GM19240 (cell line): ENCODE results near the gene ERVW-1.
"Not testable (repeated sequence)": the region's sequence is repeated elsewhere in the genome, so short reads cannot be mapped to it uniquely, and the experiment has no call there.

Experiments used
- DNase-seq: peaks from one replicate; pipeline ENCODE4 v3.0.0; 2011; ENCODE audit warnings: low spot score; ENCODE audit not compliant: insufficient read length

ERVW-1 gene

DNA sequence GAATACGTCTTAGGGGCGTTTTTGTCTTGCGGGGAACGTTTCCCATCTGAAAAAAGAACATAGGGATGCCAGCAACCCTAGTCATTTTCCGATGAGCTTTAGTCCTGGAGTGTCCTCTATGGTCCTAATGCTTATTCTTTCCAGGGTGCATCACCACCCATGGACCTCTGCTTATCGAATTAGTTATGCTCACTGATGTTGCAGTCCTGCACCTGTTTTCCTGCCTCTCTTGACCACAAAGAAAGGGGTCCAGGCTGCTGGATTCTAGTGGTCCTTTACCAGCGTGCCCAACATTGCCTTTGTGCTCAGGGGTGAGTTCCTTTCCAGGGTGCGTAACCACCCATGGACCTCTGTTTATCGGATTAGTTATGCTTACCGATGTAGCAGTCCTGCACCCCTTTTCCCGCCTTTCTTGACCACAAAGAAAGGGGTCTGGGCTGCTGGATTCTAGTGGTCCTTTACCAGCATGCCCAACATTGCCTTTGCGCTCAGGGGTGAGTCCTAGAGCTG lies 2.4 kb downstream of the ERVW-1 start:
- not testable (repeated sequence) for DNase-seq

- DNase-seq, result not testable (repeated sequence)
Measured at GRCh38 chr7:92473989-92474388, 3.8 kb downstream of the ERVW-1 start.

- DNase-seq, result not testable (repeated sequence)
Measured at GRCh38 chr7:92468589-92468988, 9.2 kb downstream of the ERVW-1 start.

DNA sequence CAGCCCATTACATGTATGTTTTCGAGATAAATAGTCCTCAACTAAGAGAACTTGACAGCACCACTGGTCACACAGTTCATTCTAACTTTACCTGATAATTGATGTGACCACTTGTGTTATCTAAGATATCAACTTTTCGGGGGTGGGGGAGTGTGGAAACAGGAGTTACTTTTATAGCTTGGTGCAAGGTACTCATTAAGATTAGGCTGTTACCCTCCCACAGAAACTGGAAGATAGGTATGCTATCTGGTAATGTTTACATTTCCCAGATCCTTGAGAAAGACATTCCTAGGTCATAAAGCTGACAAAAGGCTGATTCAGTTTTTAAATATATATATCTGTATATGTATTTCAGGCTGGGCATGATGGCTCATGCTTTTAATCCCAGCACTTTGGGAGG lies 11.1 kb downstream of the ERVW-1 start:
- DNase-seq, result no peak

GRCh38 chr7:92464515-92464914 lies 13.2 kb downstream of the ERVW-1 start:
- DNase-seq, result no peak

- DNase-seq, result no peak
Measured at GRCh38 chr7:92462560-92462959, 15.2 kb downstream of the ERVW-1 start.

GRCh38 chr7:92461027-92462003 lies 16.4 kb downstream of the ERVW-1 start:
- DNase-seq, result peak; percentile 54

GRCh38 chr7:92460510-92460909 lies 17.2 kb downstream of the ERVW-1 start:
- no peak for DNase-seq

GRCh38 chr7:92460109-92460508 lies 17.6 kb downstream of the ERVW-1 start:
- no peak for DNase-seq

- DNase-seq, result no peak
Measured at GRCh38 chr7:92456236-92456635, 21.5 kb downstream of the ERVW-1 start.

- DNase-seq, result no peak
Measured at GRCh38 chr7:92451645-92452044, 26.1 kb downstream of the ERVW-1 start.

DNA sequence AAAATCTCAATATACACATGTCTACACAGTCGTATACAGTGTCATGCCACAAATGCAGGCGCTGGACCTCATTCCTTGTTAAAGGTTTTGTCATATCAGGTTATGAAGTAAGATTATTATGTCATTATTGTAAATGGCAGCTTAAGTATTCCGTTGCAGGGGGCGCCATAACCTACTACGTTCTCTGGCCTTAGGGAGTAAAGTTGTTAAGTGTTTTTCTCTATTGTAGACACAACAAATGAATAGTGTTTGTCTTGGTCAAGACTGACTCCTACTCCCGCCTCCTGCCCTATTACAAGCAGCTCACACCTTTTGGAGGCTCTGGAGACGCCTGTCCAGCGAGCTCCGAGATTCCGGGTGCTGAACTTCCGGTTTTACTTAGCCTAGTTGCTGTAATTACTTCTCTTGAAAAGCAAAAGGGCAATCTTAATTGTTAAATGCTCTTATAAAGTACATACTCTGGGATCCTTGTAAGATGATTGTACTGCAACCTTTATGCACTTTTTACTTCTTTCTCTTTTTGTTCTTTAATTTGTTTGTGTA lies 29.5 kb downstream of the ERVW-1 start:
- DNase-seq, result peak; percentile 36

- peak; percentile 63 for DNase-seq
Measured at GRCh38 chr7:92447345-92448204, 30.2 kb downstream of the ERVW-1 start, which contains the start of gene GATAD1. TSS of gene GATAD1 (plus strand) at chr7:92447482. CDS start at chr7:92447730, 248 bp downstream.

GRCh38 chr7:92446869-92447344 lies 30.8 kb downstream of the ERVW-1 start:
- DNase-seq, result no peak

DNA sequence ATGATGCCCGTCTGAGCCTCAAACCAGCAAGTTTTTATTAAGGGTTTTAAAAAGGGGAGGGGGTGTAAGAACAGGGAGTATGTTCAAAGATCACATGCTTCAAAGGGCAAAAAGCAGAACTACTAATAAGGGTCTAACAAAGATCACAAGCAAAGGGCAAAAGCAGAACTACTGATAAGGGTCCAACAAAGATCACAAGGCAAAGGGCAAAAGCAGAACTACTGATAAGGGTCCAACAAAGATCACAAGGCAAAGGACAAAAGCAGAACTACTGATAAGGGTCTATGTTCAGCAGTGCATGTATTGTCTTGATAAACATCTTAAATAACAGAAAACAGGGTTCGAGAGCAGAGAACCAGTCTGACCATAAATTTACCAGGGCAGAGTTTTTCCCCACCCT lies 35.0 kb downstream of the ERVW-1 start:
- not testable (repeated sequence) for DNase-seq

DNA sequence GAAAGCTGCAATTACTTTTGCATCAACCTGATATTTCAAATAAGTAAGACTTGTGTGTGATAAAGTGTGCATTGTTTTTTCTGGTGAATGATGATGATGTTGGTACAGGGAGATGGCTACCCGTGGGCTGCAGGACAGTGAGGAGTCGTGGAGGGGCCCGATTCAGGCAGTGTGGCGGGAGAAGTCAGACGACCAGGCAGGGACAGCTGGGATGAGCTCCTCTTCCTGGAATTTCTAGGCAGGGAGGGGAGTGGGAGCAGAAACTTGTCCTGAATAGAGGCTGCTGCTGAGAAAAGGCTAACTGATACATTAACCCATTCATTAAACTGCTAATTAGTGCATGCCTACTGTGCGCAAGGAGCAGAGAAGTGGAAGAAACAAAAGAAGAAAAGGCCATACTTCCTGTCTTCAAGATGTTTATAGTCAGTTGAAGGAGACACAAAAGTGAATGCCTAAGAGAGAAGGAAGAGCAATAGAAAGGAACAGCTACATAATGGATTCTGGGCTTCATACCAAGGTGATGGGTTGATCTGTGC lies 39.7 kb downstream of the ERVW-1 start:
- no peak for DNase-seq

DNA sequence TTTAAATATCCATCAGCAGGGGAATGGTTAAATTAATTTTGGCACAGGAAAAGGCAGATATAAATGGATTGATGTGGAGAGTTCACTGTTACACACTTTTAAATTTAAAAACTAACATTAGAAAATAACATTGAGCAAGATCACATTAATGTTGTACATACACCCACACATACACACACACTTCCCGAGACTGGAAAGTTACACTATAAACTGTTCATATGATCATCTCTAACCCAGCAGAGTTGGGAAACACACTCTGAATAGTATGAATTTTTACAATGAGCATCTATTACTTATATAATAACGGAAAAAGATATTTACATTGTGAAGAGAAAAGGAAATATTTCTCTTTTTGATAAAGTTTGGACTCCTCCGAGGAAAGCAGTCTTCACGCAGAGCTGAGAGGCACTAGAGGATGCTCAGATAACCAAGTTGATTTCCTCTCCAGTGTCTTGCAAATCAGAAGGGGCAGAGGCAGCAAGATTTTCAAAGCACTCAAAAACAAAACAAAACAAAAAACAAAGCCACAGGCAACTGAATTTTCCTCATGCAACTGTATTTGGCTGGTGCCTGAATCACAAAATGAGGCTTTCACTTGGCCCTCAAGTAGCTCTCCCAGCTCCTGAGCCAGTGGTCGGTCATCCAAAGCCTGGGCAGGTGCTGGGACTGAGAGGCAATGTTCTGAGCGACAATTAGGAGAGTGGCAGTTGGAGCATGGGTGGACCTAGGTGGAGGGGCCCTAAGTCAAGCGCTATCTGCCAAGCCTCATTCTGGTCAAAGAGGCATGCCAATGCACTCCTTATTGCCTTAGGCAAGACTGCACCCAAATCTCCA lies 40.9 kb downstream of the ERVW-1 start:
- DNase-seq, result no peak

DNA sequence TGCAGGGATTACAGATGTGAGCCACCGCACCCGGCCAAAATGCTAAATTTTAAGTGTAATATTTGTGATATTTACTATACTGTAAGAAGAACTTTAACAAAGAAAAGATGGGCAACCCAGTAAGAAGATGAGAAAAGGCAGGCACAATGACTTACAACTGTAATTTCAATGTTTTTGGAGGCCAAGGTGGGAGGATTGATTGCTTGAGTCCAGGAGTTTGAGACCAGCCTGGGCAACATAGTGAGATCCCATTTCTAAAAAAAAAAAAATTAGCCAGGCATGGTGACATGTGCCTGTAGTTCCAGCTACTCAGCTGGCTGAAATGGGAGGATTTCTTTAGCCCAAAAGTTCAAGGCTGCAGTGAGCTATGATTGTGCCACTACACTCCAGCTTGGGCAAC lies 42.2 kb downstream of the ERVW-1 start:
- DNase-seq, result no peak

GRCh38 chr7:92433019-92433418 lies 44.7 kb downstream of the ERVW-1 start:
- DNase-seq, result no peak

DNA sequence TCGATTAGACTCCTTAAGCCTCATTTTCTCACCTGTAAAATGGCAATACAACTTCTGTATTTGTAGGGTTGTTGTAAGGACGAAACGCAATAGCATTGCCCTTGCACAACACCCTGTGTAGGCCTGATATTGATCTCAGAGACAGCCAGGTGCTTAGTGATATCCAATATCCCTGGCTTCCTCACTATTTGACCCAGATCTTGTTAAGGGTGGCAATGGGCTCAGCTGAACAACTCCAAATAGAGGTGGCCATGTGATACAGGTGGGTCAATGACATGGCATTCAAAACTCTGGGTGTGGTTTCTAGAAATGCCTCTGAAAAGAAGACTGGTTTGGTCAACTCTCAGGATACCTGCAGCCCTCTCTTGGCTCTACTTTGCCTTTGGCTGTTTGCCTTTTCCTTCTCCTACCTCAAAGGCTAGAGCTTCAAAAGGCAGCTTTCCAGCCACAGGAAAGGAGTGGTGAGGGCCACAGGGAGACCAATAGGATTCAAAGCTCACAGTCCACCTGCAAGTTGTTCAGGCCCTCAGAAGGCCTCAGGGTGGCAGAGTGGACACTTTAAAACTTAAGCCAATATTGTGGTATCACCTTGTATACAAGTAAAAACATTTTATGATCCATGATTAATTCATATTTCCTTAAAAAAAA lies 45.3 kb downstream of the ERVW-1 start:
- no peak for DNase-seq
